BLaER1 (cell line): ENCODE results near the gene TNFRSF8.
A peak's percentile ranks its signal among the peaks of the same experiment; 100 is the strongest.

Experiments
- H3K27ac ChIP-seq: shearing (Covaris generic); formaldehyde crosslinking; 2 replicates; pipeline ENCODE4 v1.8.1; 2022
- H3K27me3 ChIP-seq: shearing (Covaris generic); formaldehyde crosslinking; 2 replicates; pipeline ENCODE4 v1.8.1; 2022
- H3K36me3 ChIP-seq: shearing (Covaris generic); formaldehyde crosslinking; 2 replicates; pipeline ENCODE4 v1.8.1; 2022
- H3K4me1 ChIP-seq: shearing (Covaris generic); formaldehyde crosslinking; 2 replicates; pipeline ENCODE4 v1.8.1; 2022
- H3K4me2 ChIP-seq: shearing (Covaris generic); formaldehyde crosslinking; 2 replicates; pipeline ENCODE4 v1.8.1; 2022
- H3K4me3 ChIP-seq: shearing (Covaris generic); formaldehyde crosslinking; 2 replicates; pipeline ENCODE4 v1.8.1; 2022
- H3K9ac ChIP-seq: shearing (Covaris generic); formaldehyde crosslinking; 2 replicates; pipeline ENCODE4 v1.8.1; 2022
- H3K9me3 ChIP-seq: shearing (Covaris generic); formaldehyde crosslinking; 2 replicates; pipeline ENCODE4 v1.8.1; 2022
- H4K20me1 ChIP-seq: shearing (Covaris generic); formaldehyde crosslinking; 2 replicates; pipeline ENCODE4 v1.8.1; 2022
- Cebpa-rat ChIP-seq: shearing (Covaris generic); IDR thresholded peaks from 2 replicates; pipeline ENCODE4 v1.8.1; 2022

TNFRSF8 gene

DNA sequence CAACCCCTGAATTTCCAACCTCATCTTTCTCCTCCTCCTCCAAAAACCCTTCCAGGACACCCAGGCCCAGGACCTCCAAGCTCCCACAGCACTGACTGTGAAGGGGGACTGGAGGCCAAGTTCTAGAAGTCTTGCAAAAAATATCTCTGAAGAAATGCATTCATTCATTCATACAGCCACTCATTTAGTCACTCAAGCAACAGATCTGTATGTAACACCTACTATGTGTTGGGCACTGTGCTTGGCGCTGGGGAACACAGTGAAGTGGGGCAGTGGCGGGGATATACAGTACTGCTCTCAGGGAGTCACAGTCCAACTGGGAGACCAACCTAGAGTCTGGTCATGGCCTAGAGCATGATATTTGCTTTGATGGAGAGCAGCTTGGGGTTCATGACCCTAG is 88.4 kb downstream of the TNFRSF8 start:
- H3K4me3 ChIP-seq, result no peak overlapping the region
- no peaks in the 10 kb centered on the region for H4K20me1 ChIP-seq
- H3K27ac ChIP-seq, result peak overlapping the region; percentile 62; the same call in 1 of the 2 replicates
- no peak overlapping the region for H3K9ac ChIP-seq
- peaks cover 4% of the 10 kb centered on the region; the same call in 1 of the 2 replicates for H3K9me3 ChIP-seq
- H3K4me1 ChIP-seq, result peaks cover 85% of the 10 kb centered on the region
- no peak for TF ChIP-seq Cebpa-rat
- H3K27me3 ChIP-seq, result no peaks in the 10 kb centered on the region
- no peaks in the 10 kb centered on the region for H3K36me3 ChIP-seq
- peak overlapping the region; percentile 71 for H3K4me2 ChIP-seq

DNA sequence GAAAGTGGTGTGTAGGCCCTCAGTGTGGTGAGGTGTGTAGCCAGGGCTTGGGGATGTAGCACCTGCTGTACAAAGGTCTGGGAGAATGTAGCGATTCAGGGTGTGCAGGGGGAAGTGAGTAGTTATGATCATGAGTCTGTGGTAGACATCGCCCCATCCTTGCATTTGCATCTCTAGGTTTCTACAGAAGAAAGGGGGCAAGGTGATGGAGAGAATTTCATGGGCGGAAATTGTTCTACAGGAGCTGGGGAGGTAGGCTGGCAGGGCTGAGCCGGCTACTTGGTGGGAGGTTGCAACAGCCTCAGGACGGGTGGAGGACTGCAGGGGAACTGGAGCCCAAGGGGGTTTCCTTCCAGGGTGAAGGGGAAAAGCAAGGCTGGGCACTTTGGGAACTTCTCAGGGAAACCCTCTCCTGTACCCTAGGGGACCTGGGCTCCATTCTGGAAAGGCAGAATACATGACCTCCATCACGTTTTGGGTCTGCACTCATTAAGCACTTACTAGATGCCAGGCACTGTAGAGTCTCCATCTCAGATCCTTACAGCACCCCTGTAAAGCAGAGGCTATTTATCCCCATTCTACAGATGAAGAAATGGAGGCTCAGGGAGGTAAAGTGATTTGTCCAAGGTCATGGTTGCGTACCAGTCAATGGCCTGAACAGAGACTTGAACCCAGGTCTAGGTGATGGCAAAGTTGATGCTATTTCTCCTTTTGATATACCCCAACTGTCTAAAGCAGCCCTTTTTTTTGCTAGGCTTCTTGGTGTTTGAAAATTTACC is 89.2 kb downstream of the TNFRSF8 start:
- H3K9ac ChIP-seq, result 0 out of 2 replicates have a peak overlapping the region, but pooled peaks have one; percentile 30
- H3K4me2 ChIP-seq, result peak overlapping the region; percentile 71
- peak overlapping the region; percentile 55 for H3K27ac ChIP-seq

GRCh38 chr1:12153181-12153785 is 90.2 kb downstream of the TNFRSF8 start:
- no peak for TF ChIP-seq Cebpa-rat
- no peaks in the 10 kb centered on the region for H3K27me3 ChIP-seq
- H4K20me1 ChIP-seq, result no peaks in the 10 kb centered on the region
- H3K9ac ChIP-seq, result peak overlapping the region; percentile 33
- H3K9me3 ChIP-seq, result peaks cover 4% of the 10 kb centered on the region; the same call in 1 of the 2 replicates
- no peaks in the 10 kb centered on the region for H3K36me3 ChIP-seq
- peaks cover 79% of the 10 kb centered on the region for H3K4me1 ChIP-seq
- H3K4me3 ChIP-seq, result no peak overlapping the region
- peak overlapping the region; percentile 55 for H3K27ac ChIP-seq
- peak overlapping the region; percentile 71 for H3K4me2 ChIP-seq

More for the DNA sequence above, 89.2 kb downstream of the TNFRSF8 start:
- Histone ChIP-seq H3K9me3 (peaks cover 4% of the 10 kb centered on the region; the same call in 1 of the 2 replicates), H3K4me1 (peaks cover 79% of the 10 kb centered on the region), H3K27me3 (no peaks in the 10 kb centered on the region), H3K36me3 (no peaks in the 10 kb centered on the region), H3K4me3 (no peak overlapping the region), H4K20me1 (no peaks in the 10 kb centered on the region)
- no peak for TF ChIP-seq Cebpa-rat

GRCh38 chr1:12155328-12155727 is 92.2 kb downstream of the TNFRSF8 start:
- no peak for TF ChIP-seq Cebpa-rat
- no peaks in the 10 kb centered on the region for H3K27me3 ChIP-seq
- 0 out of 2 replicates have a peak overlapping the region, but pooled peaks have one; percentile 6 for H3K4me2 ChIP-seq
- no peak overlapping the region for H3K9ac ChIP-seq
- H4K20me1 ChIP-seq, result no peaks in the 10 kb centered on the region
- H3K9me3 ChIP-seq, result no peaks in the 10 kb centered on the region
- H3K4me1 ChIP-seq, result peaks cover 74% of the 10 kb centered on the region
- no peaks in the 10 kb centered on the region for H3K36me3 ChIP-seq
- no peak overlapping the region for H3K4me3 ChIP-seq
- no peak overlapping the region for H3K27ac ChIP-seq

- Histone ChIP-seq H3K9me3 (no peaks in the 10 kb centered on the region), H3K4me2 (peak overlapping the region; percentile 68), H3K27ac (no peak overlapping the region), H3K36me3 (no peaks in the 10 kb centered on the region), H3K9ac (peak overlapping the region; percentile 38; the same call in 1 of the 2 replicates), H3K27me3 (no peaks in the 10 kb centered on the region), H4K20me1 (no peaks in the 10 kb centered on the region), H3K4me3 (no peak overlapping the region), H3K4me1 (peaks cover 74% of the 10 kb centered on the region)
- TF ChIP-seq Cebpa-rat, result no peak
Measured at GRCh38 chr1:12157366-12158231, 94.5 kb downstream of the TNFRSF8 start.

GRCh38 chr1:12158357-12159092 is 95.4 kb downstream of the TNFRSF8 start:
- Histone ChIP-seq H3K4me3 (no peak overlapping the region), H3K9me3 (no peaks in the 10 kb centered on the region), H3K9ac (peak overlapping the region; percentile 38; the same call in 1 of the 2 replicates), H4K20me1 (no peaks in the 10 kb centered on the region), H3K4me1 (peaks cover 74% of the 10 kb centered on the region), H3K36me3 (no peaks in the 10 kb centered on the region), H3K27me3 (no peaks in the 10 kb centered on the region), H3K4me2 (peak overlapping the region; percentile 68), H3K27ac (no peak overlapping the region)
- no peak for TF ChIP-seq Cebpa-rat

GRCh38 chr1:12159816-12160215 is 96.7 kb downstream of the TNFRSF8 start:
- H3K4me1 ChIP-seq, result peaks cover 75% of the 10 kb centered on the region
- H3K36me3 ChIP-seq, result no peaks in the 10 kb centered on the region
- H3K4me3 ChIP-seq, result no peak overlapping the region
- H3K9ac ChIP-seq, result no peak overlapping the region
- H3K27me3 ChIP-seq, result no peaks in the 10 kb centered on the region
- no peak for TF ChIP-seq Cebpa-rat
- 0 out of 2 replicates have a peak overlapping the region, but pooled peaks have one; percentile 68 for H3K4me2 ChIP-seq
- no peaks in the 10 kb centered on the region for H3K9me3 ChIP-seq
- no peaks in the 10 kb centered on the region for H4K20me1 ChIP-seq
- H3K27ac ChIP-seq, result no peak overlapping the region

DNA sequence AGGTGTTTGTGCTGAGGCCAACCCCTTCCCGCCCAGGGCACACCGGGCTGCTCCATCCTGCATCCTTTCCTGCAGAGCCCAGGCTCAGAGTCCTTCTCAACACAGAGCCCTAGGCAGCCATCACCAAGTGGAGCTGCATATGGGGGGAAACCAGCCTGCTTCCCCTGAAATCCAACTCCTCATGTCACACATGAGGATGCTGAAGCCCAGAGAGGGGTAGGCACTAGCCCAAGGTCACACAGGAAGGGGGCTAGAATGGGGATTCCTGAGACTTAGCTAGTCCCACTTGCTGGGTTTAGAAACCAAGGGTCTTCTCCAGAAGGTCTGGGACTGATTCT is 98.2 kb downstream of the TNFRSF8 start:
- H3K27ac ChIP-seq, result peak overlapping the region; percentile 75
- H3K4me1 ChIP-seq, result peaks cover 83% of the 10 kb centered on the region
- peak overlapping the region; percentile 62; the same call in 1 of the 2 replicates for H3K9ac ChIP-seq
- peak overlapping the region; percentile 84 for H3K4me2 ChIP-seq
- no peaks in the 10 kb centered on the region for H3K27me3 ChIP-seq
- no peaks in the 10 kb centered on the region for H3K36me3 ChIP-seq
- TF ChIP-seq Cebpa-rat, result no peak
- H3K9me3 ChIP-seq, result no peaks in the 10 kb centered on the region
- H3K4me3 ChIP-seq, result 0 out of 2 replicates have a peak overlapping the region, but pooled peaks have one; percentile 11
- no peaks in the 10 kb centered on the region for H4K20me1 ChIP-seq
